HEK293 (cell line): ENCODE data around the gene OR5B12.
"Not testable (repeated sequence)": the region's sequence is repeated elsewhere in the genome, so short reads cannot be mapped to it uniquely, and the experiment has no call there.

ENCODE experiments used
- CTCF ChIA-PET: fragments of 350-600 bp; formaldehyde crosslinking; extraction: SDS; loops from one replicate; lab custom pipeline; 2021; ENCODE audit warnings: antibody characterized with exemption; lab: Yijun Ruan, JAX
- POLR2A ChIA-PET: fragments of 300-600 bp; formaldehyde crosslinking; extraction: SDS; loops from one replicate; lab custom pipeline; 2020; ENCODE audit warnings: antibody characterized with exemption, inconsistent platforms; lab: Yijun Ruan, JAX
- H3K27ac ChIP-seq: fragments of 200-500 bp; sonication (Bioruptor generic); 2 replicates; pipeline ENCODE4 v1.5.1; 2014; ENCODE audit warnings: low read depth, low read length, control low read depth, inconsistent platforms; ENCODE audit errors: extremely low read depth
- H3K36me3 ChIP-seq, 2 experiments: fragments of 200-500 bp in 1 of 2; sonication (Bioruptor generic) in 1 of 2; 1 replicate in 1 of 2; 2 replicates in 1 of 2; pipeline ENCODE4 v1.5.1; 2014 to 2017; ENCODE audit warnings: inconsistent platforms in 2 of 2, low read length in 2 of 2; ENCODE audit not compliant: control insufficient read depth in 2 of 2, insufficient read depth in 1 of 2
- H3K4me1 ChIP-seq: fragments of 200-500 bp; sonication (Bioruptor generic); 2 replicates; pipeline ENCODE4 v1.5.1; 2014; ENCODE audit warnings: mild to moderate bottlenecking, low read length, inconsistent platforms; ENCODE audit not compliant: control insufficient read depth, insufficient read depth
- H3K4me3 ChIP-seq: 2 replicates; pipeline ENCODE4 v1.5.1; 2011; ENCODE audit warnings: low read depth, mild to moderate bottlenecking, control low read depth, low read length, moderate library complexity
- H3K9me3 ChIP-seq: fragments of 200-500 bp; sonication (Bioruptor generic); 2 replicates; pipeline ENCODE4 v1.5.1; 2014; ENCODE audit warnings: low read depth, low read length, inconsistent platforms; ENCODE audit not compliant: control insufficient read depth, insufficient read depth
- HOXA7 ChIP-seq: sonication (generic); formaldehyde crosslinking; IDR thresholded peaks from 2 replicates; pipeline ENCODE4 v1.8.1; 2022; ENCODE audit warnings: missing genetic modification reagents, borderline replicate concordance
- OSR2 ChIP-seq: fragments of 450-650 bp; formaldehyde crosslinking; IDR thresholded peaks from 2 replicates; pipeline ENCODE4 v1.5.1; 2016; ENCODE audit warnings: missing biosample characterization, missing genetic modification characterization
- PRDM2 ChIP-seq: fragments of 450-650 bp; formaldehyde crosslinking; IDR thresholded peaks from 2 replicates; pipeline ENCODE4 v1.5.1; 2016; ENCODE audit warnings: missing biosample characterization, missing genetic modification characterization, borderline replicate concordance
- SP3 ChIP-seq: fragments of 450-650 bp; formaldehyde crosslinking; IDR thresholded peaks from 2 replicates; pipeline ENCODE4 v1.5.1; 2016; ENCODE audit warnings: missing biosample characterization, missing genetic modification characterization
- ZBTB48 ChIP-seq: fragments of 450-650 bp; formaldehyde crosslinking; IDR thresholded peaks from 2 replicates; pipeline ENCODE4 v1.5.1; 2016; ENCODE audit warnings: missing biosample characterization, missing genetic modification characterization
- ZBTB8A ChIP-seq: fragments of 450-650 bp; formaldehyde crosslinking; IDR thresholded peaks from 2 replicates; pipeline ENCODE4 v1.5.1; 2016; ENCODE audit warnings: missing biosample characterization, missing genetic modification characterization
- ZNF10 ChIP-seq: fragments of 450-650 bp; formaldehyde crosslinking; IDR thresholded peaks from 2 replicates; pipeline ENCODE4 v1.5.1; 2017; ENCODE audit warnings: missing biosample characterization, missing genetic modification characterization
- ZNF112 ChIP-seq: fragments of 450-650 bp; formaldehyde crosslinking; IDR thresholded peaks from 2 replicates; pipeline ENCODE4 v1.5.0; 2017; ENCODE audit warnings: missing biosample characterization, missing genetic modification characterization
- ZNF155 ChIP-seq: fragments of 450-650 bp; formaldehyde crosslinking; IDR thresholded peaks from 2 replicates; pipeline ENCODE4 v1.5.1; 2016; ENCODE audit warnings: missing biosample characterization, missing genetic modification characterization
- ZNF366 ChIP-seq: fragments of 450-650 bp; formaldehyde crosslinking; conservative IDR thresholded peaks from 2 replicates; pipeline ENCODE4 v1.5.1; 2016; ENCODE audit warnings: missing biosample characterization, missing genetic modification characterization
- ZNF398 ChIP-seq: fragments of 450-650 bp; formaldehyde crosslinking; IDR thresholded peaks from 2 replicates; pipeline ENCODE4 v1.5.1; 2017; ENCODE audit warnings: missing biosample characterization, missing genetic modification characterization
- ZNF433 ChIP-seq: fragments of 450-650 bp; formaldehyde crosslinking; IDR thresholded peaks from 2 replicates; pipeline ENCODE4 v1.5.1; 2016; ENCODE audit warnings: missing biosample characterization, missing genetic modification characterization, low read depth
- ZNF449 ChIP-seq: fragments of 450-650 bp; formaldehyde crosslinking; IDR thresholded peaks from 2 replicates; pipeline ENCODE4 v1.5.1; 2017; ENCODE audit warnings: missing biosample characterization, mild to moderate bottlenecking, missing genetic modification characterization, moderate library complexity
- ZNF555 ChIP-seq: fragments of 450-650 bp; formaldehyde crosslinking; conservative IDR thresholded peaks from 2 replicates; pipeline ENCODE4 v1.5.1; 2017; ENCODE audit warnings: missing biosample characterization, mild to moderate bottlenecking, missing genetic modification characterization, inconsistent platforms
- ZNF561 ChIP-seq: fragments of 450-650 bp; IDR thresholded peaks from 2 replicates; pipeline ENCODE4 v1.5.1; 2018; ENCODE audit warnings: missing biosample characterization, missing genetic modification characterization, borderline replicate concordance
- ZNF654 ChIP-seq: fragments of 450-650 bp; formaldehyde crosslinking; IDR thresholded peaks from 2 replicates; pipeline ENCODE4 v1.5.1; 2016; ENCODE audit warnings: low read depth, missing biosample characterization, missing genetic modification characterization
- ZNF768 ChIP-seq: fragments of 450-650 bp; formaldehyde crosslinking; IDR thresholded peaks from 2 replicates; pipeline ENCODE4 v1.5.1; 2018; ENCODE audit warnings: missing biosample characterization, mild to moderate bottlenecking, missing genetic modification characterization
- ZNF791 ChIP-seq: fragments of 450-650 bp; formaldehyde crosslinking; IDR thresholded peaks from 2 replicates; pipeline ENCODE4 v1.5.1; 2016; ENCODE audit warnings: missing biosample characterization, missing genetic modification characterization

Gene OR5B12

DNA sequence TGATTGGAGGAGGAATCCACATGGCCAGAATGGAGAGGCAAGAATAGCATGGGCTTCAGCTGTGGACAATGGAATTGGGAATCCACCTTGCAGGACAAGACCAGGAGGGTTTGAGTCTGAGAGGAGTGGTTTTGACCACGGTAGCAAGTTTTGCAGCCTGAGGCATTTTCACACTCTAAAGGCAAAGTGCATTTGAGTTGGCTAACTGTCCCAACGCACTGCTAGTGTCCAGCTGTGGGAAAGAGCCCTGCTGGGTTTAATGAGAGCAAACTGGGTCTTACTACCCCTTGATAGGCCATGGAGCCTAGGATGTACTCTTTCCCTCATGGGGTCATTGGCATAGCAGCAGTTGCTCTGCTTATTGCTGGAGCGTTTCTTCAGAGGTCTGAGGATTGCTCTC lies 14.0 kb downstream of the OR5B12 start, which contains the start of gene OR5B2:
TSS of gene OR5B2 (minus strand) at position 101 of the 400 bp plus-strand sequence. CDS start 4,860 bp downstream, outside the sequence.
- CTCF ChIA-PET = no interaction called here
- no peak within 1 kb of the TSS for H3K27ac ChIP-seq
- no peak for TF ChIP-seq ZNF366 (tag by site-specific recombination)
- no peaks in the 10 kb centered on the region for H3K9me3 ChIP-seq
- H3K4me3 ChIP-seq = no peak within 1 kb of the TSS
- POLR2A ChIA-PET = no interaction called here
- no peaks in the 10 kb centered on the region for H3K4me1 ChIP-seq
- H3K36me3 ChIP-seq = no peaks in the 10 kb centered on the region

- TF ChIP-seq ZBTB48 (tag by site-specific recombination) = no peak
- TF ChIP-seq ZNF398 = no peak
- TF ChIP-seq ZNF555 (tag by site-specific recombination) = no peak
- TF ChIP-seq ZNF155 (tag by site-specific recombination) = no peak
- TF ChIP-seq ZNF768 (tag by site-specific recombination) = no peak
- TF ChIP-seq ZNF10 (tag by site-specific recombination) = no peak
- TF ChIP-seq PRDM2 (tag by site-specific recombination) = no peak
- no peak for TF ChIP-seq OSR2 (tag by site-specific recombination)
- TF ChIP-seq SP3 (tag by site-specific recombination) = no peak
- no peak for TF ChIP-seq ZBTB8A (tag by site-specific recombination)
- no peak for TF ChIP-seq ZNF449
- TF ChIP-seq ZNF561 = no peak
- TF ChIP-seq ZNF791 = no peak
- TF ChIP-seq HOXA7 = no peak
- TF ChIP-seq ZNF433 (tag by site-specific recombination) = no peak
- no peak for TF ChIP-seq ZNF654 (tag by site-specific recombination)
- TF ChIP-seq ZNF112 (tag by site-specific recombination) = no peak
- H3K4me1 ChIP-seq = no peaks in the 10 kb centered on the region
- H3K36me3 ChIP-seq = no peaks in the 10 kb centered on the region
- ChIA-PET CTCF (interaction anchor here (0.6 kb wide), 1 partner anchor 424 kb away, joined by 3 read pairs; no protein-coding TSS in a partner anchor), POLR2A (no interaction called here)
- no peak within 1 kb of the TSS for H3K4me3 ChIP-seq
- H3K9me3 ChIP-seq = no peaks in the 10 kb centered on the region
- H3K27ac ChIP-seq = no peak within 1 kb of the TSS
Observed at GRCh38 chr11:58406774-58407173, 35.3 kb downstream of the OR5B12 start, which contains the start of gene OR5B3. OR5B3 (minus strand) TSS chr11:58406874; CDS start chr11:58403409, 3,465 bp downstream.

GRCh38 chr11:58399622-58400021 lies 42.4 kb downstream of the OR5B12 start:
- POLR2A ChIA-PET, CTCF ChIA-PET, H3K27ac ChIP-seq, H3K4me3 ChIP-seq, H3K9me3 ChIP-seq, H3K36me3 ChIP-seq, H3K4me1 ChIP-seq: not testable (repeated sequence)
